SK-N-SH (cell line): ENCODE data around the gene HSD11B1. TPM values are rescaled to one million over a fixed set of nuclear protein-coding genes. Genes with fewer than 3 reads are reported as not detected.

Experiments
- CTCF ChIA-PET: fragments of 300-600, 350-600 bp; formaldehyde crosslinking; extraction: SDS; loops from one replicate; lab custom pipeline; 2021; lab: Yijun Ruan, JAX
- POLR2A ChIA-PET: fragments of 350-600 bp; sonication (Branson Sonifier 250); formaldehyde crosslinking; extraction: SDS; loops from one replicate; lab custom pipeline; 2020; ENCODE audit warnings: antibody characterized with exemption, inconsistent platforms; lab: Yijun Ruan, JAX
- DNase-seq: peaks from one replicate; pipeline ENCODE4 v3.0.0; 2012
- H2AFZ ChIP-seq: fragments of 200-600 bp; sonication (generic); 2 replicates; pipeline ENCODE4 v1.8.1; 2016; ENCODE audit warnings: antibody characterized with exemption, mild to moderate bottlenecking, low read depth
- H3F3A ChIP-seq: fragments of 200-600 bp; sonication (generic); replicated peaks from 2 replicates; pipeline ENCODE3; 2016; ENCODE audit warnings: antibody characterized with exemption, mild to moderate bottlenecking; ENCODE audit not compliant: insufficient read depth
- H3K27ac ChIP-seq, 2 experiments: fragments of 200-500 bp in 1 of 2; fragments of 200-600 bp in 1 of 2; sonication (Bioruptor generic) in 1 of 2; sonication (generic), shearing (Covaris generic) in 1 of 2; 2 replicates each; pipeline versions ENCODE4 v1.5.1 to v1.6.1; 2014 to 2016; ENCODE audit warnings: low read depth in 2 of 2, inconsistent platforms in 1 of 2, low read length in 1 of 2, mild to moderate bottlenecking in 1 of 2, mixed read lengths in 1 of 2
- H3K27me3 ChIP-seq: fragments of 200-600 bp; sonication (generic), shearing (Covaris generic); 2 replicates; pipeline ENCODE4 v1.6.1; 2016; ENCODE audit warnings: mixed run types; ENCODE audit not compliant: insufficient read depth
- H3K36me3 ChIP-seq, 2 experiments: fragments of 200-500 bp in 1 of 2; fragments of 200-600 bp in 1 of 2; sonication (Bioruptor generic) in 1 of 2; sonication (generic) in 1 of 2; replicated peaks in 1 of 2; 2 replicates each; pipeline versions ENCODE3 to v1.5.1; 2014 to 2016; ENCODE audit warnings: low read length in 1 of 2, mild to moderate bottlenecking in 1 of 2; ENCODE audit not compliant: insufficient read depth in 2 of 2, control insufficient read depth in 1 of 2
- H3K4me1 ChIP-seq, 2 experiments: fragments of 200-500 bp in 1 of 2; fragments of 200-600 bp in 1 of 2; sonication (Bioruptor generic) in 1 of 2; sonication (generic), shearing (Covaris generic) in 1 of 2; 2 replicates each; pipeline versions ENCODE4 v1.5.1 to v1.6.1; 2014 to 2016; ENCODE audit warnings: low read depth in 1 of 2, low read length in 1 of 2, mixed run types in 1 of 2; ENCODE audit not compliant: insufficient read depth in 2 of 2, control insufficient read depth in 1 of 2
- H3K4me2 ChIP-seq: fragments of 200-600 bp; sonication (generic), shearing (Covaris generic); 2 replicates; pipeline ENCODE4 v1.6.1; 2017; ENCODE audit warnings: mixed run types
- H3K4me3 ChIP-seq, 2 experiments: fragments of 200-500 bp in 1 of 2; fragments of 200-600 bp in 1 of 2; sonication (Bioruptor generic) in 1 of 2; sonication (generic), shearing (Covaris generic) in 1 of 2; 2 replicates each; pipeline versions ENCODE4 v1.5.1 to v1.8.1; 2014 to 2016; ENCODE audit warnings: low read depth in 2 of 2, inconsistent platforms in 1 of 2, low read length in 1 of 2, mild to moderate bottlenecking in 1 of 2, mixed read lengths in 1 of 2, moderate library complexity in 1 of 2
- H3K79me2 ChIP-seq: fragments of 200-600 bp; sonication (generic); 2 replicates; pipeline ENCODE4 v1.8.1; 2017; ENCODE audit warnings: mild to moderate bottlenecking; ENCODE audit not compliant: insufficient read depth
- H3K9ac ChIP-seq: fragments of 200-600 bp; sonication (generic); 2 replicates; pipeline ENCODE4 v1.6.1; 2017; ENCODE audit warnings: mixed run types
- H3K9me2 ChIP-seq: fragments of 200-600 bp; sonication (generic); 2 replicates; pipeline ENCODE4 v1.6.1; 2017; ENCODE audit warnings: mixed run types
- H3K9me3 ChIP-seq: fragments of 200-600 bp; sonication (generic); 2 replicates; pipeline ENCODE4 v1.6.1; 2017; ENCODE audit warnings: mixed run types, mild to moderate bottlenecking, moderate library complexity
- H4K20me1 ChIP-seq: fragments of 200-600 bp; sonication (generic); 2 replicates; pipeline ENCODE4 v1.6.1; 2017; ENCODE audit warnings: mild to moderate bottlenecking, mixed run types; ENCODE audit not compliant: insufficient read depth
- CHD2 ChIP-seq: fragments of 150-350 bp; IDR thresholded peaks from 2 replicates; pipeline ENCODE4 v1.6.1; 2018; ENCODE audit warnings: low read length; ENCODE audit not compliant: partially characterized antibody
- ELF1 ChIP-seq: IDR thresholded peaks from 2 replicates; pipeline ENCODE4 v1.4.0; 2012
- FOSL2 ChIP-seq: IDR thresholded peaks from 2 replicates; pipeline ENCODE4 v1.4.0; 2012; ENCODE audit warnings: low read depth, mild to moderate bottlenecking, moderate library complexity, borderline replicate concordance
- FOXM1 ChIP-seq: IDR thresholded peaks from 2 replicates; pipeline ENCODE4 v1.4.0; 2012; ENCODE audit warnings: low read depth, mild to moderate bottlenecking
- GABPA ChIP-seq: IDR thresholded peaks from 2 replicates; pipeline ENCODE4 v1.4.0; 2012; ENCODE audit warnings: low read depth, mild to moderate bottlenecking
- MEF2A ChIP-seq: IDR thresholded peaks from 2 replicates; pipeline ENCODE4 v1.4.0; 2012; ENCODE audit warnings: low read depth, borderline replicate concordance
- MXI1 ChIP-seq: IDR thresholded peaks from 2 replicates; pipeline ENCODE4 v1.6.1; 2012; ENCODE audit warnings: mild to moderate bottlenecking, low read depth, low read length, improper control_type of control experiment
- POLR2AphosphoS5 ChIP-seq: IDR thresholded peaks from 2 replicates; pipeline ENCODE4 v1.6.1; 2012; ENCODE audit warnings: low read depth, low read length
- RCOR1 ChIP-seq: fragments of 150-350 bp; IDR thresholded peaks from 2 replicates; pipeline ENCODE4 v1.6.1; 2017; ENCODE audit warnings: antibody characterized with exemption, low read length
- RFX5 ChIP-seq: IDR thresholded peaks from 2 replicates; pipeline ENCODE4 v1.6.1; 2012; ENCODE audit warnings: mild to moderate bottlenecking, improper control_type of control experiment, low read length
- TCF12 ChIP-seq: IDR thresholded peaks from 2 replicates; pipeline ENCODE4 v1.4.0; 2012
- ZBTB33 ChIP-seq: IDR thresholded peaks from 2 replicates; pipeline ENCODE4 v1.4.0; 2012; ENCODE audit warnings: low read depth, borderline replicate concordance
- WGBS: methylation state at CpG from one replicate; pipeline ENCODE4 v1.1.6; 2017; ENCODE audit warnings: low lambda C conversion rate; 5-methylcytosine and 5-hydroxymethylcytosine counted together
- polyA plus RNA-seq, 3 experiments: library from polyadenylated mRNA; depleted of rRNA; stranded (reverse); fragments of >200 nt; gene quantifications; 2 replicates each; pipeline ENCODE4 v1.2.3, GENCODE V29; 2012
- TF ChIP-seq, protein P1 (sequence below): IDR thresholded peaks from 2 replicates; pipeline ENCODE4 v1.6.1; 2012; ENCODE audit warnings: mild to moderate bottlenecking, low read depth, low read length, moderate library complexity
- TF ChIP-seq, protein P2 (sequence below): fragments of 200-600 bp; sonication (generic); IDR thresholded peaks from 2 replicates; pipeline ENCODE4 v1.6.1; 2017; ENCODE audit warnings: antibody characterized with exemption, mild to moderate bottlenecking, moderate library complexity
- TF ChIP-seq, protein P3 (sequence below): IDR thresholded peaks from 2 replicates; pipeline ENCODE4; 2012
- TF ChIP-seq, protein P4 (sequence below): fragments of 150-350 bp; IDR thresholded peaks from 2 replicates; pipeline ENCODE4 v1.6.1; 2017; ENCODE audit warnings: antibody characterized with exemption, low read length, low read depth, borderline replicate concordance
- TF ChIP-seq, protein P5 (sequence below): IDR thresholded peaks from 2 replicates; pipeline ENCODE4 v1.4.0; 2012; ENCODE audit warnings: low read depth, borderline replicate concordance

HSD11B1 gene
- polyA plus RNA-seq, 1 of the 3 experiments (the other 2 are of a cell fraction), result 0.23 TPM

GRCh38 chr1:209741193-209741592 is 36.5 kb downstream of the HSD11B1 start:
- ChIA-PET CTCF (no interaction called here), POLR2A (no interaction called here)
- no peaks in the 10 kb centered on the region for H3K36me3 ChIP-seq
- peaks cover 8 to 20% of the 10 kb centered on the region in 2 experiments for H3K4me1 ChIP-seq
- no peak overlapping the region for H3K4me2 ChIP-seq
- no peaks in the 10 kb centered on the region for H4K20me1 ChIP-seq
- no peak overlapping the region for H3K4me3 ChIP-seq
- no peaks in the 10 kb centered on the region for H3K9me3 ChIP-seq
- no peak overlapping the region; a peak in 1 of 4 replicates for H3K27ac ChIP-seq
- H3F3A ChIP-seq, result peaks cover 9% of the 10 kb centered on the region
- H3K79me2 ChIP-seq, result no peaks in the 10 kb centered on the region
- TF ChIP-seq TCF12 (no peak), MEF2A (no peak), FOSL2 (no peak), RCOR1 (no peak), MXI1 (no peak), RFX5 (no peak), POLR2AphosphoS5 (no peak), FOXM1 (no peak), CHD2 (no peak), GABPA (no peak), ELF1 (no peak), ZBTB33 (no peak)
- TF ChIP-seq, protein P1, sequence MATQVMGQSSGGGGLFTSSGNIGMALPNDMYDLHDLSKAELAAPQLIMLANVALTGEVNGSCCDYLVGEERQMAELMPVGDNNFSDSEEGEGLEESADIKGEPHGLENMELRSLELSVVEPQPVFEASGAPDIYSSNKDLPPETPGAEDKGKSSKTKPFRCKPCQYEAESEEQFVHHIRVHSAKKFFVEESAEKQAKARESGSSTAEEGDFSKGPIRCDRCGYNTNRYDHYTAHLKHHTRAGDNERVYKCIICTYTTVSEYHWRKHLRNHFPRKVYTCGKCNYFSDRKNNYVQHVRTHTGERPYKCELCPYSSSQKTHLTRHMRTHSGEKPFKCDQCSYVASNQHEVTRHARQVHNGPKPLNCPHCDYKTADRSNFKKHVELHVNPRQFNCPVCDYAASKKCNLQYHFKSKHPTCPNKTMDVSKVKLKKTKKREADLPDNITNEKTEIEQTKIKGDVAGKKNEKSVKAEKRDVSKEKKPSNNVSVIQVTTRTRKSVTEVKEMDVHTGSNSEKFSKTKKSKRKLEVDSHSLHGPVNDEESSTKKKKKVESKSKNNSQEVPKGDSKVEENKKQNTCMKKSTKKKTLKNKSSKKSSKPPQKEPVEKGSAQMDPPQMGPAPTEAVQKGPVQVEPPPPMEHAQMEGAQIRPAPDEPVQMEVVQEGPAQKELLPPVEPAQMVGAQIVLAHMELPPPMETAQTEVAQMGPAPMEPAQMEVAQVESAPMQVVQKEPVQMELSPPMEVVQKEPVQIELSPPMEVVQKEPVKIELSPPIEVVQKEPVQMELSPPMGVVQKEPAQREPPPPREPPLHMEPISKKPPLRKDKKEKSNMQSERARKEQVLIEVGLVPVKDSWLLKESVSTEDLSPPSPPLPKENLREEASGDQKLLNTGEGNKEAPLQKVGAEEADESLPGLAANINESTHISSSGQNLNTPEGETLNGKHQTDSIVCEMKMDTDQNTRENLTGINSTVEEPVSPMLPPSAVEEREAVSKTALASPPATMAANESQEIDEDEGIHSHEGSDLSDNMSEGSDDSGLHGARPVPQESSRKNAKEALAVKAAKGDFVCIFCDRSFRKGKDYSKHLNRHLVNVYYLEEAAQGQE, result no peak
- TF ChIP-seq, protein P2, sequence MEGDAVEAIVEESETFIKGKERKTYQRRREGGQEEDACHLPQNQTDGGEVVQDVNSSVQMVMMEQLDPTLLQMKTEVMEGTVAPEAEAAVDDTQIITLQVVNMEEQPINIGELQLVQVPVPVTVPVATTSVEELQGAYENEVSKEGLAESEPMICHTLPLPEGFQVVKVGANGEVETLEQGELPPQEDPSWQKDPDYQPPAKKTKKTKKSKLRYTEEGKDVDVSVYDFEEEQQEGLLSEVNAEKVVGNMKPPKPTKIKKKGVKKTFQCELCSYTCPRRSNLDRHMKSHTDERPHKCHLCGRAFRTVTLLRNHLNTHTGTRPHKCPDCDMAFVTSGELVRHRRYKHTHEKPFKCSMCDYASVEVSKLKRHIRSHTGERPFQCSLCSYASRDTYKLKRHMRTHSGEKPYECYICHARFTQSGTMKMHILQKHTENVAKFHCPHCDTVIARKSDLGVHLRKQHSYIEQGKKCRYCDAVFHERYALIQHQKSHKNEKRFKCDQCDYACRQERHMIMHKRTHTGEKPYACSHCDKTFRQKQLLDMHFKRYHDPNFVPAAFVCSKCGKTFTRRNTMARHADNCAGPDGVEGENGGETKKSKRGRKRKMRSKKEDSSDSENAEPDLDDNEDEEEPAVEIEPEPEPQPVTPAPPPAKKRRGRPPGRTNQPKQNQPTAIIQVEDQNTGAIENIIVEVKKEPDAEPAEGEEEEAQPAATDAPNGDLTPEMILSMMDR, result no peak
- TF ChIP-seq, protein P3, sequence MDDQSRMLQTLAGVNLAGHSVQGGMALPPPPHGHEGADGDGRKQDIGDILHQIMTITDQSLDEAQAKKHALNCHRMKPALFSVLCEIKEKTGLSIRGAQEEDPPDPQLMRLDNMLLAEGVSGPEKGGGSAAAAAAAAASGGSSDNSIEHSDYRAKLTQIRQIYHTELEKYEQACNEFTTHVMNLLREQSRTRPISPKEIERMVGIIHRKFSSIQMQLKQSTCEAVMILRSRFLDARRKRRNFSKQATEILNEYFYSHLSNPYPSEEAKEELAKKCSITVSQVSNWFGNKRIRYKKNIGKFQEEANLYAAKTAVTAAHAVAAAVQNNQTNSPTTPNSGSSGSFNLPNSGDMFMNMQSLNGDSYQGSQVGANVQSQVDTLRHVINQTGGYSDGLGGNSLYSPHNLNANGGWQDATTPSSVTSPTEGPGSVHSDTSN, result no peak
- TF ChIP-seq, protein P4, sequence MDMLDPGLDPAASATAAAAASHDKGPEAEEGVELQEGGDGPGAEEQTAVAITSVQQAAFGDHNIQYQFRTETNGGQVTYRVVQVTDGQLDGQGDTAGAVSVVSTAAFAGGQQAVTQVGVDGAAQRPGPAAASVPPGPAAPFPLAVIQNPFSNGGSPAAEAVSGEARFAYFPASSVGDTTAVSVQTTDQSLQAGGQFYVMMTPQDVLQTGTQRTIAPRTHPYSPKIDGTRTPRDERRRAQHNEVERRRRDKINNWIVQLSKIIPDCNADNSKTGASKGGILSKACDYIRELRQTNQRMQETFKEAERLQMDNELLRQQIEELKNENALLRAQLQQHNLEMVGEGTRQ, result no peak
- TF ChIP-seq, protein P5, sequence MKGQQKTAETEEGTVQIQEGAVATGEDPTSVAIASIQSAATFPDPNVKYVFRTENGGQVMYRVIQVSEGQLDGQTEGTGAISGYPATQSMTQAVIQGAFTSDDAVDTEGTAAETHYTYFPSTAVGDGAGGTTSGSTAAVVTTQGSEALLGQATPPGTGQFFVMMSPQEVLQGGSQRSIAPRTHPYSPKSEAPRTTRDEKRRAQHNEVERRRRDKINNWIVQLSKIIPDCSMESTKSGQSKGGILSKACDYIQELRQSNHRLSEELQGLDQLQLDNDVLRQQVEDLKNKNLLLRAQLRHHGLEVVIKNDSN, result no peak
- TF ChIP-seq, all 33 proteins: peak for 0
- 90% methylated on average over 3 of the region's 3 CpGs for WGBS
- DNase-seq, result no peak
- no peaks in the 10 kb centered on the region for H3K27me3 ChIP-seq
- H3K9ac ChIP-seq, result no peak overlapping the region
- H2AFZ ChIP-seq, result no peak overlapping the region
- H3K9me2 ChIP-seq, result no peaks in the 10 kb centered on the region
